K562 (cell line): Measurements from ENCODE around the gene HSPA2. TPM values are rescaled to one million over a fixed set of nuclear protein-coding genes. Genes with fewer than 3 reads are reported as not detected.
A peak's percentile ranks its signal among the peaks of the same experiment; 100 is the strongest.

Experiments used
- ATAC-seq: fragments of 200-7000 bp; cut with Tn5 transposase; 3 replicates; pipeline ENCODE4 v1.9.1; 2020; ENCODE audit warnings: moderate library complexity
- BruUV-seq: library from RNA; stranded (reverse); fragments of 400-500 nt; replicated peaks from 2 replicates; lab custom pipeline; 2021; lab: Mats Ljungman, UMichigan
- CTCF ChIA-PET: fragments of 300-600 bp; formaldehyde crosslinking; extraction: SDS; loops from one replicate; lab custom pipeline; 2021; ENCODE audit warnings: low intra/inter-chr PET ratio; lab: Yijun Ruan, JAX
- POLR2A ChIA-PET: fragments of 300-600, 350-650 bp; sonication (Branson Sonifier 250); formaldehyde crosslinking; extraction: SDS; loops from one replicate; lab custom pipeline; 2021; ENCODE audit warnings: antibody characterized with exemption, inconsistent platforms; lab: Yijun Ruan, JAX
- DNase-seq, 4 experiments: peaks; one replicate each; pipeline versions ENCODE4 v3.0.0 to v3.0.0-alpha.2; 2011 to 2018; ENCODE audit warnings: low spot score in 3 of 4, mixed read lengths in 3 of 4; ENCODE audit errors: extremely low read depth in 1 of 4
- FAIRE-seq: peaks from 2 replicates; lab custom pipeline; 2011; peaks lifted over from hg19 to GRCh38; lab: Jason Lieb, UNC
- H2AFZ ChIP-seq: 2 replicates; pipeline ENCODE4 v1.6.0; 2011; ENCODE audit warnings: low read depth, low read length, control low read depth, inconsistent platforms
- H3K27ac ChIP-seq: fragments of 200-600 bp; 3 replicates; pipeline ENCODE4 v1.8.0; 2011; ENCODE audit warnings: low read depth, mild to moderate bottlenecking, control low read depth, inconsistent platforms, low read length, moderate library complexity, mixed read lengths; ENCODE audit errors: extremely low read depth
- H3K27me3 ChIP-seq, 2 experiments: fragments of 300-600 bp in 1 of 2; 2 replicates in 1 of 2; 3 replicates in 1 of 2; pipeline versions ENCODE4 v1.6.0 to v1.8.0; 2011; ENCODE audit warnings: inconsistent platforms in 2 of 2, low read length in 2 of 2, mild to moderate bottlenecking in 1 of 2, mixed read lengths in 1 of 2, moderate library complexity in 1 of 2; ENCODE audit not compliant: control insufficient read depth in 2 of 2, insufficient read depth in 2 of 2
- H3K36me3 ChIP-seq: fragments of 300-600 bp; 3 replicates; pipeline ENCODE4 v1.8.0; 2011; ENCODE audit warnings: mild to moderate bottlenecking, low read length, inconsistent platforms; ENCODE audit not compliant: control insufficient read depth, insufficient read depth
- H3K4me1 ChIP-seq, 2 experiments: fragments of 200-600 bp in 1 of 2; replicated peaks in 1 of 2; 2 replicates in 1 of 2; 3 replicates in 1 of 2; pipeline versions ENCODE4 v1.5.1 to v1.8.0; 2011; ENCODE audit warnings: inconsistent platforms in 2 of 2, low read length in 2 of 2, mild to moderate bottlenecking in 1 of 2, mixed read lengths in 1 of 2, moderate library complexity in 1 of 2; ENCODE audit not compliant: control insufficient read depth in 2 of 2, insufficient read depth in 2 of 2
- H3K4me2 ChIP-seq: 2 replicates; pipeline ENCODE4 v1.6.1; 2011; ENCODE audit warnings: low read length, control low read depth, inconsistent platforms, mixed read lengths; ENCODE audit not compliant: insufficient read depth
- H3K4me3 ChIP-seq: fragments of 200-600 bp; sonication (generic), shearing (Covaris generic); 2 replicates; pipeline ENCODE4 v1.5.1; 2016; ENCODE audit warnings: control low read depth, inconsistent platforms
- H3K79me2 ChIP-seq: fragments of 200-600 bp; 3 replicates; pipeline ENCODE4 v1.8.0; 2011; ENCODE audit warnings: low read length, inconsistent platforms; ENCODE audit not compliant: control insufficient read depth, insufficient read depth
- H3K9ac ChIP-seq, 2 experiments: 2 replicates each; pipeline versions ENCODE4 v1.6.0 to v1.6.1; 2011; ENCODE audit warnings: low read depth in 2 of 2, low read length in 2 of 2, control low read depth in 1 of 2, inconsistent platforms in 1 of 2, mild to moderate bottlenecking in 1 of 2, mixed read lengths in 1 of 2; ENCODE audit not compliant: insufficient read depth in 1 of 2
- H3K9me1 ChIP-seq: one replicate; pipeline ENCODE4 v1.6.0; 2011; ENCODE audit warnings: inconsistent platforms, mild to moderate bottlenecking, low read length, moderate library complexity; ENCODE audit not compliant: control insufficient read depth, insufficient read depth
- H3K9me3 ChIP-seq: replicated peaks from 2 replicates; pipeline ENCODE4 v1.5.1; 2011; ENCODE audit warnings: low read depth, low read length, inconsistent platforms; ENCODE audit not compliant: control insufficient read depth, insufficient read depth
- H4K20me1 ChIP-seq: replicated peaks from 2 replicates; pipeline ENCODE4 v1.6.1; 2011; ENCODE audit warnings: low read length, inconsistent platforms, mixed read lengths; ENCODE audit not compliant: control insufficient read depth, insufficient read depth
- CBX2 ChIP-seq: fragments of 200-600 bp; sonication (generic); IDR thresholded peaks from one replicate; pipeline ENCODE4 v1.6.1; 2012; ENCODE audit warnings: mild to moderate bottlenecking, low read length, inconsistent platforms; ENCODE audit not compliant: insufficient read depth, poor library complexity, severe bottlenecking
- CBX8 ChIP-seq: fragments of 200-600 bp; sonication (generic); IDR thresholded peaks from 2 replicates; pipeline ENCODE4 v1.6.1; 2012; ENCODE audit warnings: borderline replicate concordance, mixed run types, low read depth, mild to moderate bottlenecking, moderate library complexity, mixed read lengths, low read length, control low read depth, inconsistent platforms; ENCODE audit not compliant: poor library complexity, severe bottlenecking; ENCODE audit errors: extremely low read depth
- ZFP36 ChIP-seq: fragments of 150-350 bp; IDR thresholded peaks from 2 replicates; pipeline ENCODE4 v1.6.1; 2018; ENCODE audit warnings: low read length, low read depth; ENCODE audit not compliant: partially characterized antibody
- WGBS: fragments of 100-300 bp; shearing (Covaris generic); methylation state at CpG from one replicate; pipeline ENCODE4 v1.1.6; 2016; ENCODE audit warnings: low coverage, mixed read lengths; ENCODE audit not compliant: insufficient coverage; ENCODE audit errors: missing lambda C conversion rate; 5-methylcytosine and 5-hydroxymethylcytosine counted together
- in situ Hi-C: fragments of 300-500 bp; cut with MboI; formaldehyde crosslinking; loops from 4 replicates; pipeline ENCODE4 v1.15.0; 2018; ENCODE audit warnings: inconsistent platforms, mixed read lengths
- intact Hi-C: fragments of 100-400 bp; cut with micrococcal nuclease; formaldehyde crosslinking; loops from 2 replicates; pipeline ENCODE4 v1.14.2; 2022
- polyA plus RNA-seq, 8 experiments: library from polyadenylated mRNA; depleted of rRNA in 4 of 8; stranded (reverse) in 5 of 8; unstranded in 3 of 8; fragments of >200 nt; fragmentation: Nextera tagmentation in 2 of 8; fragmentation: Illumina TruSeq in 1 of 8; extraction: Ambion mirVana in 2 of 8; extraction: Trizol in 1 of 8; gene quantifications; 2 replicates each; pipeline versions ENCODE4 v1.2.1 to v1.2.3, GENCODE V29; 2011 to 2014; ENCODE audit warnings: inconsistent platforms in 1 of 8, missing spikeins in 1 of 8
- total RNA-seq, 7 experiments: library from RNA; depleted of rRNA in 6 of 7; stranded (reverse); fragments of >200 nt in 6 of 7; fragmentation: Illumina TruSeq in 2 of 7; extraction: Trizol in 2 of 7; gene quantifications; 2 replicates each; pipeline versions ENCODE4 v1.2.1 to v1.2.3, GENCODE V29; 2011 to 2021; ENCODE audit warnings: low replicate concordance in 1 of 7
- TF ChIP-seq, protein P1 (sequence below): fragments of 450-650 bp; IDR thresholded peaks from 2 replicates; pipeline ENCODE4 v1.6.1; 2017; ENCODE audit warnings: antibody characterized with exemption, mild to moderate bottlenecking

HSPA2 gene
- total and polyA plus RNA-seq, 9 of the 15 experiments (the other 6 are each of a cell fraction or from before 2014, with no cell fraction given): not detected

DNA sequence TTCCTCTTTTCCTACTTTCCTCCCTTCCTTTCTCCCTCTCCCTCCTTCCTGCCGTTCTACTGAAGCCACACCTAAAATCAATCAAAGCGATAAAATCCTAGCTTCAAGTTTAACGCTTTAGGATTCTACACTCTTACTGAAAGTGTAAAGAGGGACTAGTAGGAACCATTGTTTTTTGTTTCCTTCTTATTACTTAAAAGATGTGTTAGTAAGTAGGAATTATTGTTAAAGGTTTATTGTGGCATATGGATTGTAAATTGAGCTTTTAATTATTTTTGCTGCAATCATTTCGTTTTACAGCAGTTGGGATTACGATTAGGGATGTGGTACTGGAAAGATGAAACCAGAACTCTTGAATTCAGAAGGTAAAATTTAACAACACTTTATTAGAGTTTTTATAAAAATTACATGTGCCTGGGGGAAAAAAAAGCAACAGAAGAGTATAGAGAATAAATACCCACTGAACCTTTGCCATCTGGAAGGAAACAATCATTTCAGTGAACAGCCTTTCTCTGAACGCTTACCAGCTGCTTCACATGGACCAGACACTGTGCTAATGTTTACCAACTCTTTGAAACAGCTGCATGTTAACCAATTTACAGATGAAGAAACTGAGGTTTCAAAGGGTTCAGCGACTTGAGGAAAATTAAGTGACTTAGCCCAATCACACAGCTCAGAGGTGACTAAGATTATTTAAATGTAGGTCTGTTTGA, 10.2 kb downstream of the HSPA2 start:
- intact Hi-C loops: no loop called here
- Histone ChIP-seq H3K4me1 (peaks cover 0 to 7% of the 10 kb centered on the region in 2 experiments; a peak in 1 of 5 replicates), H3K4me3 (no peak overlapping the region), H3K27me3 (peaks cover 22 to 25% of the 10 kb centered on the region in 2 experiments), H3K27ac (no peak overlapping the region), H3K36me3 (no peaks in the 10 kb centered on the region), H4K20me1 (no peaks in the 10 kb centered on the region), H3K9ac (no peak overlapping the region), H3K9me3 (no peaks in the 10 kb centered on the region), H3K79me2 (no peaks in the 10 kb centered on the region), H3K9me1 (no peaks in the 10 kb centered on the region), H2AFZ (no peak overlapping the region), H3K4me2 (no peak overlapping the region)
- WGBS: 5% methylated on average over 7 of the region's 7 CpGs
- ChIA-PET POLR2A (interaction anchor here (0.7 to 1.1 kb wide), 2 partner anchors 29 to 48 kb away, joined by 3 read pairs; no protein-coding TSS in a partner anchor), CTCF (no interaction called here)
- TF ChIP-seq ZFP36: peak; percentile 18
- TF ChIP-seq, protein P1, sequence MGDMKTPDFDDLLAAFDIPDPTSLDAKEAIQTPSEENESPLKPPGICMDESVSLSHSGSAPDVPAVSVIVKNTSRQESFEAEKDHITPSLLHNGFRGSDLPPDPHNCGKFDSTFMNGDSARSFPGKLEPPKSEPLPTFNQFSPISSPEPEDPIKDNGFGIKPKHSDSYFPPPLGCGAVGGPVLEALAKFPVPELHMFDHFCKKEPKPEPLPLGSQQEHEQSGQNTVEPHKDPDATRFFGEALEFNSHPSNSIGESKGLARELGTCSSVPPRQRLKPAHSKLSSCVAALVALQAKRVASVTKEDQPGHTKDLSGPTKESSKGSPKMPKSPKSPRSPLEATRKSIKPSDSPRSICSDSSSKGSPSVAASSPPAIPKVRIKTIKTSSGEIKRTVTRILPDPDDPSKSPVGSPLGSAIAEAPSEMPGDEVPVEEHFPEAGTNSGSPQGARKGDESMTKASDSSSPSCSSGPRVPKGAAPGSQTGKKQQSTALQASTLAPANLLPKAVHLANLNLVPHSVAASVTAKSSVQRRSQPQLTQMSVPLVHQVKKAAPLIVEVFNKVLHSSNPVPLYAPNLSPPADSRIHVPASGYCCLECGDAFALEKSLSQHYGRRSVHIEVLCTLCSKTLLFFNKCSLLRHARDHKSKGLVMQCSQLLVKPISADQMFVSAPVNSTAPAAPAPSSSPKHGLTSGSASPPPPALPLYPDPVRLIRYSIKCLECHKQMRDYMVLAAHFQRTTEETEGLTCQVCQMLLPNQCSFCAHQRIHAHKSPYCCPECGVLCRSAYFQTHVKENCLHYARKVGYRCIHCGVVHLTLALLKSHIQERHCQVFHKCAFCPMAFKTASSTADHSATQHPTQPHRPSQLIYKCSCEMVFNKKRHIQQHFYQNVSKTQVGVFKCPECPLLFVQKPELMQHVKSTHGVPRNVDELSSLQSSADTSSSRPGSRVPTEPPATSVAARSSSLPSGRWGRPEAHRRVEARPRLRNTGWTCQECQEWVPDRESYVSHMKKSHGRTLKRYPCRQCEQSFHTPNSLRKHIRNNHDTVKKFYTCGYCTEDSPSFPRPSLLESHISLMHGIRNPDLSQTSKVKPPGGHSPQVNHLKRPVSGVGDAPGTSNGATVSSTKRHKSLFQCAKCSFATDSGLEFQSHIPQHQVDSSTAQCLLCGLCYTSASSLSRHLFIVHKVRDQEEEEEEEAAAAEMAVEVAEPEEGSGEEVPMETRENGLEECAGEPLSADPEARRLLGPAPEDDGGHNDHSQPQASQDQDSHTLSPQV: no peak
- peak; percentile 99 for TF ChIP-seq CBX8
- TF ChIP-seq CBX2: peak; percentile 76
- BruUV-seq: no TSS peak
- no peak for FAIRE-seq
- ATAC-seq: no peak
- in situ Hi-C loops: no loop called here
- no peak for DNase-seq
